Measurements from ENCODE around the gene ZNF385C.

Gene ZNF385C

DNA sequence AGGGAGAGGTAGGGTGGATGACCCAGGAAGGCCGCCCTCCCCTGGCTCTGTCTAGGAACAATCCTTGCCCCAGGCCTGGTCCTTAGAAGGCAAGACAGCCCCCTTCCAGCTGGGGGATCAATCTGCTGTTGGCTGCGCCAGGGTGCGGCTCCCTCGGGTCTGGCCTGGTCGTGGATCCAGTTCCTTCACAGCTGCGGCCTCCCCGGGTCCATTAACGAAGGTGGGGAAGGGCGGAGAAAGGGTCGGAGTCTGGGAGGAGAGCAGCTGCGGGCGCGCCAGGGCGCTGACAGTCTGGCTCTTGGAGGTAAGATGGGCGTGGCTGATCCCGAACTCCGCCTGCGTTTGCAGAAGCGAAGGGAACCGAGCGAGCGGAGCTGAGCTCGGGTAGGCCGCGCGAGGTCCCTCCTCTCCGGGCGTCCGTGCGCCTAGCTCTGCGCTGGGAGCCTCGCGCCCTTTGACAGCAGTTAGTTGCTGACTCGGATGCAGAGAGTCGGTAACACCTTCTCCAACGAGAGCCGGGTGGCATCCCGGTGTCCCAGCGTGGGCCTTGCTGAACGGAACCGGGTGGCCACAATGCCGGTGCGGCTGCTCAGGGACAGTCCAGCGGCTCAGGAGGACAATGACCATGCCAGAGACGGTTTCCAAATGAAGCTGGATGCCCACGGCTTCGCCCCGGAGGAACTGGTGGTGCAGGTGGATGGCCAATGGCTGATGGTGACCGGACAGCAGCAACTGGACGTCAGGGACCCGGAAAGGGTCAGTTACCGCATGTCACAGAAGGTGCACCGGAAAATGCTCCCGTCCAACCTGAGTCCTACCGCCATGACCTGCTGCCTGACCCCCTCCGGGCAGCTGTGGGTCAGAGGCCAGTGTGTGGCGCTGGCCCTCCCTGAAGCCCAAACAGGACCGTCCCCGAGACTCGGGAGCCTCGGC is 24.4 kb upstream of the ZNF385C start, which contains the start of gene HSPB9:
HSPB9 (plus strand) TSS at position 434 of the 933 bp plus-strand sequence; CDS start at position 481, 47 bp downstream.
- DNase-seq: no peak

DNA sequence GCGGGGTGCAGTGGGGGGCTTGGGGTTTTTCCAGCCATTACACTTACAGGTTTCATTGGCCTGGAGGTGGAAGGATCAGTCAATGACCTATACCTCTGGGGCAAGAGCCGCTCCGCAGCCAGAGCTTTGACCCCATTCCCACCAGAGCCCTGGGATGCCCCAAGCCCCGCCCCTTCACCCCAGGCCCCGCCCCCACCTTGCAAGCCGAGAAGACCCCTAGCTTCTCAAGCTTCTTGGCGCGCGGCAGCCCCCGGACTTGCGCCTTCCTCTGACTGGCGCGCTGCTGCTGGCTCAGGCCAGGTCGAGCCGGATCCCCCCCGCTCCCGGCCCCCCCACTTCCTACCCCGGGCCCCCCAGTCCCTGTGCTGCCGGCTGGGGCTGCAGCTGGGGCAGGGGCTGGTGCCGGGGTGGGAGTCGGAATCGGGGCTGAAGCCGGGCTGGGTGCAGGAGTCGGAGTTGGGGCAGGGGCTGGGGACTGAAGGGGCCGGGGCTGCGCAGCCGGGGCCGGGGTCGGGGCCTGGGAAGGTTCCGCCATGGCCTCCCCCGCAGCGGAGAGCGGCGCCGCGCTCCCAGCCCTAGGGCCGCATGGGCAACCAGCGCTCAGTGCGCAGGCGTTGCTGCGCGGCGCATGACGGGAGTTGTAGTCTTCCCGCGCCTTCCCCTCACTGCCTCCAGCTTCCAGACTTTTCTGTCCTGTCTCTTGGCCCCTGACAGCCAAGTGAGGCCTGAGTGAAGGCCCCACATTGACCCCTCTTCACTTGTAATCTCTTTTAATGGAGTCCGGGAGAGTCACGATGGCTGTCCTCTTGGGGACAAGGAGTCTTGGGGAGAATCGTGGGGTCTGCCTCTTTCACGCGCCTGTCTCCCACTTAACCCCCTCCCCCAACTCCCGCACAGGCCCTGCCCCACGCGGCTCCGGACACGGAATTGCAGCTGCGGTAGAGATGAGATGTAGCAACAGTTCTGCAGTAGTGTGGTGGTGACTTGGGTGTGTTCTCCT is 22.8 kb upstream of the ZNF385C start, which contains the start of gene KAT2A:
KAT2A (minus strand) TSS at position 598 of the 1,000 bp plus-strand sequence; CDS start at position 535, 63 bp downstream.
- peak; percentile 27 to 52 for DNase-seq

DNA sequence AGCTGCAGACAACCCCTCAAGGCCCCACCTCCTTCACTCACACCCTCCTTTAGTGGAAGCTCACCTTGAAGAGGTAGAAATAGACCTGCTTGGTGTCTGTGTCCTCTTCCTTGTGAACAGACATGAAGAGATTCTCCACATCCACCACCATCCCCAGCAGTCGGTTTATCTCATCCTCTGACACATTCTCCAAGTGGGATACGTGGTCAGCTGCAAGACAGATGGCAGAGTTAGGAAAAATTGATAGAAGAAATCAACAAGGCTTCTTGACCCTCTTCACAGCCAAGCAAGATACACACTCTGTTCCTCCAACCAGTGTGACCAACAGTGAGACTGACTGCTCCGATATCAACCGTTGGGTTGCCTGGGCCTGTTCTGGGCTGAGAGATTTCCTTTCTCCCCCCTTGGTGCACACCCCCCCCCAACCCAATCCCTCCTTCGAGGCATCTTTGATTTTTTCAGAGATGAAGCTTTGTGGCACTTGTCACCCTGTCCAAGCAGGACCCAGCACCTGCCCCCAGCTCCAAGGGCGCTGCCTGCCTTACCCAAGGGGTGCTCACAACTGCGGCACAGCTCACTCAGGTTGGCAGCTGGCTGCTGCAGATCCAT is 22.0 kb upstream of the ZNF385C start:
- no peak for DNase-seq

DNA sequence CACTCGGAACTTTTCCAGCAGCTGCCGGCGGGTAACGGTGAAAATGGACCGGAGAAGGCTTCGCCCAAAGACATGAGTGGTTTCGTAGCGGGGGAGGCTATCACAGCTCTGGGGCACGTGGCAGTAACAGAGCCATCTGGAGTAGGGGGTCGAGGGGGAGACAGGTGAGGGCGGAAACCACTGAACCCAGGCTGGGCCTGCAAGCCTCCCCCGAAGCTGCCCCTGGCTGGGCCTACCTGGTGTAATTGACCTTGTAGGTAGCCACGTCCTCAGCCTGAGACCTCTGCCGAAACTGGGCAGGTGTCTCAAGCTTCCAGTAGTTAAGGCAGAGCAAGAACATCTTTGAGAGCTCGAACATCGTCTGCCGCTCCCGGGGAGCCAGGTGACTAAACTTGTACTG is 21.0 kb upstream of the ZNF385C start:
- no peak for DNase-seq

DNA sequence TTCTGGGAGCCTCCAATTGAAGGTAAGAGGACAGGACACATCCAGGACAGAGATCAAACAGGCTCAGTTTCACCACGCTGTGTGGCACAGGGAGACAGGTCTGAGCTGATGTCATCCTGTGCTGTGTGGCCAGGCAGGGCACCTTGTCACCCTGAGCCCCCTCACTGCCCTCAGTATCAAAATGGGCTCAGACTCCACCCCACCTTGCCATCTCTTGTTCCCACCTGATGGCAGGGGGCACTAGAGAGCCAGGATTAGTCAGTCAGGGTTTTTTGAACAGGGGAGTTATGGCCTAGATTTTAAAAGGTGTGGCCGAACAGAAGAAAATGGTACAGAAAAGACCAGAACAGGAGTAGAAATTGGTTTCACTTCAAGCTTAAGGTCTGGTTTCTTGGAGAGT is 20.3 kb upstream of the ZNF385C start:
- DNase-seq: no peak

DNA sequence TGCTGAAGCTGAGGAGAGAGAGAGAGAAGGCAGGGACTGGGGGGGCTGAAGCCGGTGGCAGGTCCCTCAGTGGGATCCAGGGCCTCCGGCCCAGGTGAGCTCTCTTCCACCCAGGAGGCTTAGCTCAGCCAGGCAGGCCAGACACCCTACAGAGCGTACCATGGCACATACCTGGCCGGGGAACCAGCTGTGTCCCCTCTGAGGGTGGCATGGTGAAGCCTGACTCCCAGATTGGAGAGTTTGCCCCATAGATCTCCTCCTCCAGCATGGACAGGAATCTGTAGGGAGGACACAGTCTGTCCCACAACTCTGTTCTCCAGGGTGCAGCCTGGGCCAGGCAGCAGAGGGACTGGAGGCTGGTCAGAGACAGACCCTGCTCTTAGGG is 19.8 kb upstream of the ZNF385C start:
- DNase-seq: no peak

DNA sequence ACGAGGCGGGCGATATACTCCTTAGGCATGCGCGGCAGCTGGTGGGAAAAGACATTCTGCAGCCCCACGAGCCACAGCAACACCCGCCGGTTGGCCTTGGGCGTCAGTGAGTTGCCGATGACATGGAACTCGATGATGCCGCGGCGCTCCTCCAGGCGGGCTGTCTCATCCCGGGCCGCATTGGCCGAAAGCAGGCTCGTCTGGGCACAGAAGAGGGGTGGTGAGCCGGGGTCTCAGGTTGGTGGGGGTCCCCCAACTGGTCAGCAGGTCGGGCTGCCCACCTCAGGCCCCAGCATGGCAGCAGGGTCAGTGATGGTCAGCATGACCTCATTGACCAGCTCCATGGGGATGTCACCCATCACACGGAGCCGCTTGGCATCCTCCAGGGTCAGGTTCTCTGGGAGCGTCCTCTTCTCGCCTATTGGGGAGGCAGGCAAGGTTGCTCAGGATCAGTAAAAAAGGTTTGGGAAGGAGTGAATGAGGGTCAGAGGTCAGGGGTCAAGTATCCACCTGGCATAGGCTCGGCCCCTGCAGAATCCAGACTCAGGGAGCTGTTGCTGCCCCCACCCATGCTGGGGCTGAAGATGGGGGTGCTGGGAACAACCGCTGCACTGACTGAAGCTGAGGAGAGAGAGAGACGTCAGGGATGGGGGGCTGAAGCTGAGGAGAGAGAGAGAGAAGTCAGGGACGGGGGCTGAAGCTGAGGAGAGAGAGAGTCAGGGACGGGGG is 19.3 kb upstream of the ZNF385C start:
- no peak for DNase-seq

DNA sequence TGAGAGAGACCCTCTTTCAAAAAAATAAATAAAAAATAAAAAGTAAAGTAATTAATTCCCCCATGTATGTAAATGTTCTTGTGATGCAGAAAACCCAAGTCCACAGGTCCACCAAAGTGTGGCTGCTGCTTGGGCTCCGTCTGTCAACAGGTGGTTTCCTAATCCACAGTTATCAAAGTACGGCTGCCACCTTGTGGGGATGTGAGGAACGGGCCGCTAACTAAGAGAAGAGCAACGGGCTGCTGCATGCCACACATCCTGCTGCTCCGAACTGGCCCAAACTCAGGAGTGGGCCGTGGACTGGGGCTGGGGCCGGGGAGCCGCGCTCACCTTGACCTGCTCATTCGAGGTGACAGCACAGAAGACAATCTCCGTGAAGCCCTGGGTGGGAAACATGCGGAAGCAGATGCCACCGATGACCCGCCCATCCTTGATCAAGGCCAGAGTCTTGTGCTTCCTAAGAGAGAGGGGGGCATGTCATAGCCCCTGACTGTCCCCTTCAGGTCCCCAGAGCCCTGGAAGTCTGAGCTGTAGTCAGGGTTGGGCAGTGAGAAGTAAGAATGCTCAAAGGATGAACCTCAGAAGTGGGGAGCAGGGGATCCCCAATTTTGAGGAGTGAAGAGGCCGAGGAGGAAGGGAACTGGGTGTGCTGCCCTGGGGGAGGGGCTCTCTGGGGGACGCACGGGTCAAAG is 18.6 kb upstream of the ZNF385C start:
- peak; percentile 27 to 77 for DNase-seq

DNA sequence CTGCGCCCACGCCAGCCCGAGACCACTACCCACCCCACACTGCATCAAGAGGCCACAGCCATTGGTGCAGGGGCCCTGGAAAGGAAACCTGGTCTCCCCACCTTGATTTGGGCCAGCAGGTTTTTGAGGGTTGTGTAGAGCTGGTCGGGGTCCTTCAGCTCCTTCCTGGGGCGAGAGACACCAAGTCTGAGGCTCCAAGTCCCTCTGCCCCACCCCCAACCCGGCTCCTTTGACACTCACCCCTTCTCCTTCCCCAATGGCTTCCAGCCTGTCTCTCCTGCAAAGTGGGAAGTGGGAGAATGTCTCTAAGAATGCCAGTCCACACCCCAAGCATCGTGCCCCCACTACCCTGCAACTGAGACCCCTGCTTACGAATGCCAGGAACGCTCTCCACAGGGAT is 15.8 kb upstream of the ZNF385C start:
- DNase-seq: no peak

DNA sequence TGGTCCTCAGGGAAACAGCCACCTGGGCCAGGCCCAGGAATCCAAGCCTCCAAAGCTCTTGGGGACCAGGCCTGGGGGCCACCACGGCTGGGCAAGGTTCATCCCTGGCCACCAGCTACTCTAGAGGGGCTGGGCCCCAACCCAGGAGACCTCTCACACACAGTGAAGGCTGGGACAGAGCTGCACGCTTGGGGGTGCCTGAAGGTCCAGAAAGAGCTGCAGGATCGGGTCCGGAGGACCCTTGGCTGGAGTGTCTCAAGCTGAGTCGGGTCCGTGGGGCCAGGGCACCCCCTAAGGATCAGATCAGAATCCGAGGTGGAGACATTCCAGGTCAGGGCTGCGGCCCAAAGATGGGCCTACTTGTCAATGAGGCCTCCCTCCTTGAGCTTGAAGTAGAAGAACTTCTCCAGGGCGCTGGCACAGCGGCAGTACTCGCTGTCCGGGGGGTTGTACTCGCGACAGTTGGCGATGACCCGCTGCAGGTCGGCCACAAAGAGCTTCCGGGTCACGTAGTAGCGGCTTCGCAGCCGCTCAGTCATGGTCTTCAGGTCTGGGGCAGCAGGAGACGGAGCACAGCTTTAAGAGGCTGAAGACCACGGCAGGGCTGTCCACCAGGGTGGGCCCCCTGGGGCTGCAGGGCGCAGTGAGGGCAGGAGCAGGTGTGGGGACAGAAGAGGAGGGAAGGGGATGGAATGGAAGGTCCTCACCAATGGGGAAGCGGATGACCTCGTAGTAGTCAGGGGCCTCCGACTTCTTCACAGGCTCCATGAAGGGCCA is 15.2 kb upstream of the ZNF385C start:
- no peak for DNase-seq

DNA sequence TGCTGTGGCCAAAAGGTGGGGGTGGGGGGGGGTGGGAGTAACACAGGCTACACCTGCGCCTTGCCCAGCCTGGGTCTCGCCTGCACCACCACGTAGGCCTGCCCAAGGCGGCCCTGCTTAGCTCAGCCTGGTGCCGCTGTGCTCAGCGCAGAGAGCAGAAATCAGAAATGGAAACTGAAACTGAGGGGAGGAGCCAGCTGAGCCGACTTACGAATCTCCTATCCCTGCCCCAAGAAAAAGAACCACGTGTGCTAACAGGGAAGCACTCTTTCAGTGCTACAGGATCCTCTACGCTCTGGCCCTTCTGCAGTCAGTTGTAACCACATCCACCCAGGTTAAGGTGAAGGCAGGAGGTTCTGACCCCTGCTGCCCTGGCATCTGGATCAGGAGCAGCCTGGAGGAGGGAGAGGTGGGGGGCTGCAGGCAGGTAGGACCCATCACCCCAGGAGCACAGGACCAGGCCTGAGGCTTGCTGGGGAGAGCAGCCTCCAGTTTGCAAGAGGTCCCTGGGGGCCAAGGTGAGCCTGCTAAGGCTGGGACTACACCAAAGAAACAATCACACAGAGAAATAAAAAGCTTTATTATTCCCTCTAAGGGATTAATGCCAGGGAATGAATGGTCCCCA is 14.4 kb upstream of the ZNF385C start, which contains the start of gene DHX58:
DHX58 (minus strand) TSS at position 163 of the 625 bp plus-strand sequence. CDS start 822 bp downstream, outside the sequence.
- peak; percentile 41 to 90 for DNase-seq

DNA sequence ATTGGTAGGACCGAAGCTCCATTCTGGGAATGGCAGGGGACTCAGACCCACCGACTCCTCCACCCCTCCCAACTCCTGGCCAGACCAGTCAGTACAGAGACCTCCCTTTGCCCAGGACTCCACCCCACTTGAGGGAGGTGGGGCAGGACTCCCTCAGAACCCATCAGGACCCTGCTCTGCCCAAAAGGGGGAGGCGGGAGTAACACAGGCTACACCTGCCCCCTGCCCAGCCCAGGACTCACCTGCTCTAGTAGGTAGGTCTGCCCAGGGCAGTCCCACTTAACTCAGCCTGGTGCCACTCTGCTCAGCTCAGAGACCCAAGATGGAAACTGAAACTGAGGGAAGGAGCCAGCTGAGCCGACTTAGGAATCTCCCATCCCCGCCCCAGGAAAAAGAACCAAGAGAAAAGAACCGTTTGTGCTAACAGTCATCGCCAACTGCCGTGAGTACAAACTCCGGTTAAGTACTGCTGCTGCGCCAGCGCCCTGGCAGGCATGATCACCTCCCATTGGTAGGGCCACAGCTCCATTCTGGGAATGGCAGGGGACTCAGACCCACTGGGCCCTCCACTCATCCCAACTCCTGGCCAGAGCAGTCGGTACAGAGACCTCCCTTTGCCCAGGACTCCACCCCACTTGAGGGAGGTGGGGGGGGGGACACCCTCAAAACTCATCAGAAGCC is 13.7 kb upstream of the ZNF385C start:
- DNase-seq: peak; percentile 27 to 35

DNA sequence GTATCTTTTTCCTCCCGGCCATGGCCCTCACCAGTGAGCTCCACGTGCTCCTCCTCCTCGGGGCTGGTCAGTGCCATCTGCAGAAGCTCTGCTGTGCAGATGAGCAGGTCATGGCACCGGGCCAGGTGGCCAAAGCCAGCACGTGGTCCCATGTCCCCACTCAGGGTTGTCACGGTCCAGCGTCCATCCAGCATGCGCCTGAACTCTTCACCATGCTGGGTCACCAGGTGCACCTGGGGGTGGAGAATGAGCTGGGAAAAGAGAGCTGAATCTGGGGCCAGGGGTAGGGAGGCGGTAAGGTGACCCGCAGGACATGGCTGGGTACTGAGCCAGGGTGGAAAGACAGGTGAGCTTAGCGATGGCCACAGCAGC is 13.0 kb upstream of the ZNF385C start:
- DNase-seq: no peak

DNA sequence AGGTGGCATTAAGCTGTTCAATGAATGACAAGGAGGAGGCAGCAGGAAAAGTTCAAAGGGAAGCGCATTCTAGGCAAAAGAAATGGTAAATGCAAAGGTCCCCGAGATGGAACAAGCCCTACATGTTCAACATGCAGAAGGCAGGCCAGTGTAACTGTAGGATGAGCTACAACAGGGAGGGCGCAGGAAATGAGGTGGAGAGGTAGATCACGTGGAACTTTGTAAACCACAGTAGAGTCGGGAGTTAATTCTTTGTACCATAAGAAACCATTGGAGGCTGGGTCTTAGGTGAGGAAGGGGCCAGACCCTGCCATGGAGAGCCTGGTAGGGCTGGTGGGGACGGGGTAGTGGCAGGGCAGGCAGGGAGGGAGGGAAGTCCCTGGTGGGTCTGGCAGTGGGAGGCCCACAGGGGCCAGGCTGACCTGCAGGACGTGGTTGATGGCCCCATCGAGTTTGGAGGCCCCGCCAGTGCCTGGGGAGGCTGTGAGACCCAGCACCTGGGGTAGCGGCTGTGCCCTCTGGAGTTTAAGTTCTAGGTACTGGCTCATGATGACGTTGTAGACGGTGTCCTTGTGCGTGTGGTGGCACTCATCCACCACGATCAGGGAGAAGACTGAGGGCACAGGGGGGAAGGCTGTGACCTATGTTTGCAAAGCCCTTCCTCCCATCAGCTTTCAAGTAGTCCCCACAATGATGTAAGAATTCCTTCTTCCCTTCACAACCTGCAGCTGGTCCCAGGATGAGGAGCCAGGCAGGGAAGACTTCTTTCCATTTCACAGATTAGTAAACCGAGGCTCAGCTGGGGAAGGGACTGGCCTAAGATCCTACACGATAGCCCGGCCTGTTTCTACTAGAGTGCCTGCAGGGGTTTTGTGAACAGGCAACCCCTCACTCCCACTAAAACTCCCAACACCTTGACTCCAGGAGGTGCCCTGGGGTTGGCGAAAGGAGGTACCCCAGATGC is 12.3 kb upstream of the ZNF385C start:
- DNase-seq: no peak

DNA sequence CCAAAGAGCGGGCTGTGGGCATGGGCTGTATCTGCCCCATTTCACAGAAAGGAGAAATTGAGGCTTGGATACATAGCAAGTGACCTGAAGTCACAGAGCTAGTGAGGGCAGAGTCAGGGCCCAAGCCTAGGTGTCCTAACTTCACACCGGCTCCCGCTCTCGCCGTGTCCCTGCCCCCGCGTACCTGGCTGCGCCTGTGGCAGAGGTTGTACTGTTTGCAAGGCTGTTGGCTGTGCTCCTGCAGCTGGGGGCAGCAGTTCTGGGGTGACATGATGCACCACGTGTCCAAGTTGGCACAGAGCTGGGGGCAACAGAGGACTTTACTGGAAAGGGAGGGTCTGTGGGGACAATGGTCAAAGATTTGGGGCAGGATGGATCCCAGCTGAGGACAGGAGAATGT is 10.8 kb upstream of the ZNF385C start:
- no peak for DNase-seq

DNA sequence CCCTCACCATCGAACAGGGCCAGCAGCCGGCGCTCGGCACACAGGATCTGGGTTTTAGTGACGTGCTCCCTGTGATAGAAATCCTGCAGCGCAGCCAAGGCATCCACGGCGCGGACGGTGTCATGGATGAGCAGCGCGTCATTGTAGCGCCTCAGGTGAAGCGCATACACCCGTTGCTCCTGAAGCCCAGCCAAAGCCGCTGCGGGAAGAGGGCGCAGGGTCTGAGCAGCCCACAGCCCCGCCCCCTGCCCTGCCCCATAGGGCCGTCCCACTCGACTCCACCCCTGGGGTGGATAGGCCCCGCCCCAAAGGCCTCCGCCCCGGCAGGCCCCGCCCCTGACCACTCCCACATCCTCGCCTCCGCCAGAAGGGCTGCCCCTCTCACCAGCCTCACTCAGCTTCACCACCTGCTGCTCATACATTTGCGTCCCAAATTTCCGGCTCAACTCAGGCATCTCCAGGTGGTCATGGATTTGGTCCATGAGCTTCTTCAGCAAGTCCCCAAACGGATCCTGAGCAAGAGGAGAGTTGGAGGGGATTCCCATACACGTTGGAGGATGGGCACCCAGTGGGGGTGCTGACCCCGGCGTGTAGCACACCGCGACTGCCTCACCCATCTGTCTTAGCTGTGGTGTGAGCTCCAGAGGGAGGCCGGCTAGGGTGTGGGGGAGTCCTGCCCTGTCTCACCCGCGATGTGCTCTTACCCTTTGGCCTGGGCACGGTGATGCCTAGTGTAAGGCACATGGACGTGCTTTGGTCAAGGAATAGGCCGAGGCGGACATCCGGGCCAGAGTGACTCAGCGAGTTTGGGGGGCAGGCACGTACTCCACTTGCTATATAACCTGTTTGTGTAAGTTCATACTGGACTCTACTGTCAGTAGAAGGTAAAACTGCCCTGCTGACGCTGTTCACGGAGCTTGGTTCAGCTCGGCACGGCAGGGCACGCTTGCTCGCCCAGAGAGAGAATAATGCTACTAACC is 9.6 kb upstream of the ZNF385C start:
- DNase-seq: peak; percentile 69 to 72

DNA sequence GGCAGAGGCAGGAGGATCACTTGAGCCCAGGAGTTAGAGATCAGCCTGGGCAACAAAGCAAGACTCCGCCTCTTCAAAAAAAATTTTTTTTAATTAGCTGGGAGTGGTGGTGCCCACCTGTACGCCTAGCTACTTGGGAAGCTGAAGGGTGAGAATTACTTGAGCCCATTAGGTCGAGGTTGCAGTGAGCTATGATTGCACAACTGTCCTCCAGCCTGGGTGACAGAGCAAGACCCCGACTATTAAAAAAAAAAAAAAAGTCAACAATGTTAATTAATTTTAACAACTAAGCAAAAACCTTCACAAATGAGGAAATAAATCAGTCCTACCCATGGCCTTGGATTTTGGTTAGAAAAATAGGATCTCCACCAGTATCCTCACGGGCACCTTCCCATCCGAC is 8.9 kb upstream of the ZNF385C start:
- DNase-seq: no peak

All from bone marrow (tissue), 2 donors.